K562 (cell line): ENCODE measurements around the gene ZNF628. TPM values are rescaled to one million over a fixed set of nuclear protein-coding genes. Genes with fewer than 3 reads are reported as not detected.
A peak's percentile ranks its signal among the peaks of the same experiment; 100 is the strongest.

ENCODE experiments used
- ATAC-seq: fragments of 200-7000 bp; cut with Tn5 transposase; 3 replicates; pipeline ENCODE4 v1.9.1; 2020; ENCODE audit warnings: moderate library complexity
- BruUV-seq: library from RNA; stranded (reverse); fragments of 400-500 nt; replicated peaks from 2 replicates; lab custom pipeline; 2021; lab: Mats Ljungman, UMichigan
- CTCF ChIA-PET: fragments of 300-600 bp; formaldehyde crosslinking; extraction: SDS; loops from one replicate; lab custom pipeline; 2021; ENCODE audit warnings: low intra/inter-chr PET ratio; lab: Yijun Ruan, JAX
- POLR2A ChIA-PET: fragments of 300-600, 350-650 bp; sonication (Branson Sonifier 250); formaldehyde crosslinking; extraction: SDS; loops from one replicate; lab custom pipeline; 2021; ENCODE audit warnings: antibody characterized with exemption, inconsistent platforms; lab: Yijun Ruan, JAX
- DNase-seq, 4 experiments: peaks; one replicate each; pipeline versions ENCODE4 v3.0.0 to v3.0.0-alpha.2; 2011 to 2018; ENCODE audit warnings: low spot score in 3 of 4, mixed read lengths in 3 of 4; ENCODE audit errors: extremely low read depth in 1 of 4
- FAIRE-seq: peaks from 2 replicates; lab custom pipeline; 2011; peaks lifted over from hg19 to GRCh38; lab: Jason Lieb, UNC
- H2AFZ ChIP-seq: 2 replicates; pipeline ENCODE4 v1.6.0; 2011; ENCODE audit warnings: low read depth, low read length, control low read depth, inconsistent platforms
- H3K27ac ChIP-seq: fragments of 200-600 bp; 3 replicates; pipeline ENCODE4 v1.8.0; 2011; ENCODE audit warnings: low read depth, mild to moderate bottlenecking, control low read depth, inconsistent platforms, low read length, moderate library complexity, mixed read lengths; ENCODE audit errors: extremely low read depth
- H3K27me3 ChIP-seq, 2 experiments: fragments of 300-600 bp in 1 of 2; 2 replicates in 1 of 2; 3 replicates in 1 of 2; pipeline versions ENCODE4 v1.6.0 to v1.8.0; 2011; ENCODE audit warnings: inconsistent platforms in 2 of 2, low read length in 2 of 2, mild to moderate bottlenecking in 1 of 2, mixed read lengths in 1 of 2, moderate library complexity in 1 of 2; ENCODE audit not compliant: control insufficient read depth in 2 of 2, insufficient read depth in 2 of 2
- H3K36me3 ChIP-seq: fragments of 300-600 bp; 3 replicates; pipeline ENCODE4 v1.8.0; 2011; ENCODE audit warnings: mild to moderate bottlenecking, low read length, inconsistent platforms; ENCODE audit not compliant: control insufficient read depth, insufficient read depth
- H3K4me1 ChIP-seq, 2 experiments: fragments of 200-600 bp in 1 of 2; replicated peaks in 1 of 2; 2 replicates in 1 of 2; 3 replicates in 1 of 2; pipeline versions ENCODE4 v1.5.1 to v1.8.0; 2011; ENCODE audit warnings: inconsistent platforms in 2 of 2, low read length in 2 of 2, mild to moderate bottlenecking in 1 of 2, mixed read lengths in 1 of 2, moderate library complexity in 1 of 2; ENCODE audit not compliant: control insufficient read depth in 2 of 2, insufficient read depth in 2 of 2
- H3K4me2 ChIP-seq: 2 replicates; pipeline ENCODE4 v1.6.1; 2011; ENCODE audit warnings: low read length, control low read depth, inconsistent platforms, mixed read lengths; ENCODE audit not compliant: insufficient read depth
- H3K4me3 ChIP-seq: fragments of 200-600 bp; sonication (generic), shearing (Covaris generic); 2 replicates; pipeline ENCODE4 v1.5.1; 2016; ENCODE audit warnings: control low read depth, inconsistent platforms
- H3K79me2 ChIP-seq: fragments of 200-600 bp; 3 replicates; pipeline ENCODE4 v1.8.0; 2011; ENCODE audit warnings: low read length, inconsistent platforms; ENCODE audit not compliant: control insufficient read depth, insufficient read depth
- H3K9ac ChIP-seq, 2 experiments: 2 replicates each; pipeline versions ENCODE4 v1.6.0 to v1.6.1; 2011; ENCODE audit warnings: low read depth in 2 of 2, low read length in 2 of 2, control low read depth in 1 of 2, inconsistent platforms in 1 of 2, mild to moderate bottlenecking in 1 of 2, mixed read lengths in 1 of 2; ENCODE audit not compliant: insufficient read depth in 1 of 2
- H3K9me1 ChIP-seq: one replicate; pipeline ENCODE4 v1.6.0; 2011; ENCODE audit warnings: inconsistent platforms, mild to moderate bottlenecking, low read length, moderate library complexity; ENCODE audit not compliant: control insufficient read depth, insufficient read depth
- H3K9me3 ChIP-seq: replicated peaks from 2 replicates; pipeline ENCODE4 v1.5.1; 2011; ENCODE audit warnings: low read depth, low read length, inconsistent platforms; ENCODE audit not compliant: control insufficient read depth, insufficient read depth
- H4K20me1 ChIP-seq: replicated peaks from 2 replicates; pipeline ENCODE4 v1.6.1; 2011; ENCODE audit warnings: low read length, inconsistent platforms, mixed read lengths; ENCODE audit not compliant: control insufficient read depth, insufficient read depth
- BRF1 ChIP-seq: IDR thresholded peaks from 3 replicates; pipeline ENCODE4 v1.6.1; 2011; ENCODE audit warnings: borderline replicate concordance, mild to moderate bottlenecking; ENCODE audit not compliant: insufficient read length; ENCODE audit errors: extremely low read depth
- CBX3 ChIP-seq, 2 experiments: IDR thresholded peaks; 1 replicate in 1 of 2; 2 replicates in 1 of 2; pipeline ENCODE4 v1.6.1; 2012; ENCODE audit warnings: inconsistent platforms in 2 of 2, low read length in 2 of 2, borderline replicate concordance in 1 of 2, control low read depth in 1 of 2
- ELF4 ChIP-seq: fragments of 450-650 bp; formaldehyde crosslinking; IDR thresholded peaks from 2 replicates; pipeline ENCODE4 v1.4.0; 2022; ENCODE audit warnings: missing genetic modification characterization
- HDAC2 ChIP-seq: fragments of 450-650 bp; IDR thresholded peaks from 2 replicates; pipeline ENCODE4 v1.6.1; 2016; ENCODE audit warnings: mild to moderate bottlenecking
- IRF1 ChIP-seq: sonication (generic); formaldehyde crosslinking; IDR thresholded peaks from 2 replicates; pipeline ENCODE4 v1.8.0; 2022; ENCODE audit warnings: missing genetic modification reagents, mild to moderate bottlenecking, borderline replicate concordance
- JUND ChIP-seq, 2 experiments: IDR thresholded peaks; 2 replicates in 1 of 2; 3 replicates in 1 of 2; pipeline ENCODE4 v1.6.1; 2011; ENCODE audit warnings: borderline replicate concordance in 2 of 2, low read depth in 2 of 2, low read length in 2 of 2, improper control_type of control experiment in 1 of 2, missing biosample characterization in 1 of 2, missing genetic modification characterization in 1 of 2, missing genetic modification reagents in 1 of 2
- POLR2H ChIP-seq: IDR thresholded peaks from 2 replicates; pipeline ENCODE4 v1.6.1; 2016; ENCODE audit warnings: missing genetic modification characterization, low read depth, mild to moderate bottlenecking, control low read depth, missing compliant biosample characterization, moderate library complexity
- RUNX1 ChIP-seq: sonication (generic); IDR thresholded peaks from 2 replicates; pipeline ENCODE4 v1.6.1; 2016; ENCODE audit warnings: antibody characterized with exemption, low read depth
- SAFB2 ChIP-seq: fragments of 200-400 bp; formaldehyde crosslinking; IDR thresholded peaks from 2 replicates; pipeline ENCODE4 v1.6.1; 2018; ENCODE audit warnings: borderline replicate concordance, low read length, low read depth, moderate library complexity; ENCODE audit not compliant: severe bottlenecking
- SMARCA5 ChIP-seq: fragments of 450-650 bp; IDR thresholded peaks from 2 replicates; pipeline ENCODE4 v1.6.1; 2016
- SREBF2 ChIP-seq: sonication (generic); formaldehyde crosslinking; IDR thresholded peaks from 2 replicates; pipeline ENCODE4 v1.4.0; 2020; ENCODE audit warnings: mild to moderate bottlenecking, missing genetic modification reagents
- SRSF7 ChIP-seq: fragments of 200-400 bp; formaldehyde crosslinking; optimal IDR thresholded peaks from 2 replicates; pipeline ENCODE3; 2017; ENCODE audit warnings: mild to moderate bottlenecking, low read depth, low read length
- TBL1XR1 ChIP-seq, 2 experiments: IDR thresholded peaks; 2 replicates each; pipeline ENCODE4 v1.6.1; 2012; ENCODE audit warnings: improper control_type of control experiment in 2 of 2, low read length in 2 of 2, mild to moderate bottlenecking in 1 of 2
- YY1 ChIP-seq, 3 experiments: IDR thresholded peaks; 2 replicates each; pipeline ENCODE4 v1.6.1; 2011; ENCODE audit warnings: low read length in 2 of 3, mild to moderate bottlenecking in 2 of 3, moderate library complexity in 2 of 3, borderline replicate concordance in 1 of 3, control low read depth in 1 of 3, low read depth in 1 of 3; ENCODE audit not compliant: insufficient read depth in 3 of 3, insufficient replicate concordance in 2 of 3, control insufficient read depth in 1 of 3, insufficient read length in 1 of 3; ENCODE audit errors: extremely low read depth in 1 of 3
- ZC3H8 ChIP-seq: fragments of 450-650 bp; IDR thresholded peaks from 2 replicates; pipeline ENCODE4 v1.6.1; 2017
- WGBS: fragments of 100-300 bp; shearing (Covaris generic); methylation state at CpG from one replicate; pipeline ENCODE4 v1.1.6; 2016; ENCODE audit warnings: low coverage, mixed read lengths; ENCODE audit not compliant: insufficient coverage; ENCODE audit errors: missing lambda C conversion rate; 5-methylcytosine and 5-hydroxymethylcytosine counted together
- in situ Hi-C: fragments of 300-500 bp; cut with MboI; formaldehyde crosslinking; loops from 4 replicates; pipeline ENCODE4 v1.15.0; 2018; ENCODE audit warnings: inconsistent platforms, mixed read lengths
- intact Hi-C: fragments of 100-400 bp; cut with micrococcal nuclease; formaldehyde crosslinking; loops from 2 replicates; pipeline ENCODE4 v1.14.2; 2022
- polyA plus RNA-seq, 8 experiments: library from polyadenylated mRNA; depleted of rRNA in 4 of 8; stranded (reverse) in 5 of 8; unstranded in 3 of 8; fragments of >200 nt; fragmentation: Nextera tagmentation in 2 of 8; fragmentation: Illumina TruSeq in 1 of 8; extraction: Ambion mirVana in 2 of 8; extraction: Trizol in 1 of 8; gene quantifications; 2 replicates each; pipeline versions ENCODE4 v1.2.1 to v1.2.3, GENCODE V29; 2011 to 2014; ENCODE audit warnings: inconsistent platforms in 1 of 8, missing spikeins in 1 of 8
- total RNA-seq, 7 experiments: library from RNA; depleted of rRNA in 6 of 7; stranded (reverse); fragments of >200 nt in 6 of 7; fragmentation: Illumina TruSeq in 2 of 7; extraction: Trizol in 2 of 7; gene quantifications; 2 replicates each; pipeline versions ENCODE4 v1.2.1 to v1.2.3, GENCODE V29; 2011 to 2021; ENCODE audit warnings: low replicate concordance in 1 of 7
- TF ChIP-seq, protein P1 (sequence below): sonication (generic); formaldehyde crosslinking; IDR thresholded peaks from 2 replicates; pipeline ENCODE4 v1.8.0; 2023; ENCODE audit warnings: mild to moderate bottlenecking, missing genetic modification reagents

Gene ZNF628
- total and polyA plus RNA-seq, 9 of the 15 experiments (the other 6 are each of a cell fraction or from before 2014, with no cell fraction given), result 0.13 to 13.6 (median 2.2) TPM; not detected in 3

DNA sequence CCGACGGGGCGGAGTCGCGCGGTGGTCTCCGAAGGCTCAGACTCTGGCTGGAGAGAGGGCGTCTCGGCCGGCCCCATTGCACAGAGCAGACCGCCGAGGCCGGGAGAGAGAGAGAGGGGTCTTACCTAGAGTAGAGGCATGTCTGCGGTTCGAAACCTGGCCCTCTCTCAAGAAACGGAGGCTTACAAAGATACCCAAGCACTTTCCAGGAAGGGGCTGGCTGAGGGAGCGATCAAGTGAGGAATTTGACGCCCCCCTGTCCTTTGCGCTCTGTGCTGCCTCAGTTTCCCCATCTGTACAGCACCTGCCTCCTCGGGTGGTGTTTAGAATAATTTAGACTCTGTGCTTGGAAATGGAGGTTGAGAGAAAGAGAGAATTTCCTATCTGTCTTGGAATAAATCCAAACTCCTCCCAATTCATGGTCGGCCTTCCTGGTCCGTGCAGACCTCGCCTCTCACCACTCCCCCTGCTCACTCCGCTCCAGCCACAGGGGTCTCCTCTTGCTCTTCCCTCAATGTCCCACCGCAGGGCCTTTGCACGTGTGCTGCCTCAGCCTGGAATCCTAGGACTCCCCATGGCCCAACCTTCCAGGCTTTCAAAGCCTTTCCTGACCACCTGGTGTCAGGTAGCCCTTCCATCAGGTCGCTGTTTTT is 14.3 kb upstream of the ZNF628 start:
- H4K20me1 ChIP-seq, result no peaks in the 10 kb centered on the region
- POLR2A ChIA-PET, result interaction anchor here (0.5 to 2.1 kb wide), 9 partner anchors 9 to 204 kb away, joined by 3 to 10 read pairs (median 3); partner anchors contain the start of genes TMEM238, UBE2S and ZNF628
- H3K4me1 ChIP-seq, result peaks cover 34 to 78% of the 10 kb centered on the region in 2 experiments
- intact Hi-C loops (loop anchor here (1.0 kb wide), 1 partner anchor 9 kb away; no protein-coding TSS in a partner anchor), in situ Hi-C loops (no loop called here)
- ATAC-seq (peak; percentile 21), DNase-seq (peak; percentile 70 to 77 (median 76)), FAIRE-seq (no peak)
- H3K9me1 ChIP-seq, result no peaks in the 10 kb centered on the region
- H3K36me3 ChIP-seq, result peaks cover 12% of the 10 kb centered on the region; the same call in 2 of the 3 replicates
- CTCF ChIA-PET, result no interaction called here
- peak overlapping the region; percentile 88 for H2AFZ ChIP-seq
- H3K9me3 ChIP-seq, result no peaks in the 10 kb centered on the region
- H3K79me2 ChIP-seq, result peaks cover 41% of the 10 kb centered on the region
- peak overlapping the region; percentile 99 for H3K4me2 ChIP-seq
- peak overlapping the region; percentile 89 to 98 for H3K9ac ChIP-seq
- H3K4me3 ChIP-seq, result peak overlapping the region; percentile 81
- H3K27me3 ChIP-seq, result no peaks in the 10 kb centered on the region
- WGBS, result 1% methylated on average over 27 of the region's 27 CpGs
- H3K27ac ChIP-seq, result peak overlapping the region; percentile 92
- BruUV-seq, result TSS peak; percentile 89
- no peak for TF ChIP-seq BRF1
- peak; percentile 64; the same call in 1 of the 2 replicates for TF ChIP-seq POLR2H (tag)
- TF ChIP-seq, protein P1, sequence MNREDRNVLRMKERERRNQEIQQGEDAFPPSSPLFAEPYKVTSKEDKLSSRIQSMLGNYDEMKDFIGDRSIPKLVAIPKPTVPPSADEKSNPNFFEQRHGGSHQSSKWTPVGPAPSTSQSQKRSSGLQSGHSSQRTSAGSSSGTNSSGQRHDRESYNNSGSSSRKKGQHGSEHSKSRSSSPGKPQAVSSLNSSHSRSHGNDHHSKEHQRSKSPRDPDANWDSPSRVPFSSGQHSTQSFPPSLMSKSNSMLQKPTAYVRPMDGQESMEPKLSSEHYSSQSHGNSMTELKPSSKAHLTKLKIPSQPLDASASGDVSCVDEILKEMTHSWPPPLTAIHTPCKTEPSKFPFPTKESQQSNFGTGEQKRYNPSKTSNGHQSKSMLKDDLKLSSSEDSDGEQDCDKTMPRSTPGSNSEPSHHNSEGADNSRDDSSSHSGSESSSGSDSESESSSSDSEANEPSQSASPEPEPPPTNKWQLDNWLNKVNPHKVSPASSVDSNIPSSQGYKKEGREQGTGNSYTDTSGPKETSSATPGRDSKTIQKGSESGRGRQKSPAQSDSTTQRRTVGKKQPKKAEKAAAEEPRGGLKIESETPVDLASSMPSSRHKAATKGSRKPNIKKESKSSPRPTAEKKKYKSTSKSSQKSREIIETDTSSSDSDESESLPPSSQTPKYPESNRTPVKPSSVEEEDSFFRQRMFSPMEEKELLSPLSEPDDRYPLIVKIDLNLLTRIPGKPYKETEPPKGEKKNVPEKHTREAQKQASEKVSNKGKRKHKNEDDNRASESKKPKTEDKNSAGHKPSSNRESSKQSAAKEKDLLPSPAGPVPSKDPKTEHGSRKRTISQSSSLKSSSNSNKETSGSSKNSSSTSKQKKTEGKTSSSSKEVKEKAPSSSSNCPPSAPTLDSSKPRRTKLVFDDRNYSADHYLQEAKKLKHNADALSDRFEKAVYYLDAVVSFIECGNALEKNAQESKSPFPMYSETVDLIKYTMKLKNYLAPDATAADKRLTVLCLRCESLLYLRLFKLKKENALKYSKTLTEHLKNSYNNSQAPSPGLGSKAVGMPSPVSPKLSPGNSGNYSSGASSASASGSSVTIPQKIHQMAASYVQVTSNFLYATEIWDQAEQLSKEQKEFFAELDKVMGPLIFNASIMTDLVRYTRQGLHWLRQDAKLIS (CRISPR knock-in tag), result no peak
- TF ChIP-seq SMARCA5, result peak; percentile 78; the same call in 1 of the 2 replicates
- TF ChIP-seq HDAC2, result peak; percentile 62; the same call in 1 of the 2 replicates
- TF ChIP-seq ZC3H8, result no peak
- TF ChIP-seq IRF1 (CRISPR knock-in tag), result no peak
- no peak for TF ChIP-seq ELF4 (CRISPR knock-in tag)
- TF ChIP-seq SAFB2, result no peak
- no peak for TF ChIP-seq JUND (IDR thresholded peaks at IDR 0.05; ENCODE audit: borderline replicate concordance, low read depth, low read length)
- no peak for TF ChIP-seq JUND (tag; IDR thresholded peaks at IDR 0.05; ENCODE audit: borderline replicate concordance, low read depth, low read length)
- no peak for TF ChIP-seq SREBF2 (CRISPR knock-in tag)
- TF ChIP-seq SRSF7, result no peak
- peak in 1 of 3 experiments; percentile 54 for TF ChIP-seq YY1 (IDR thresholded peaks at IDR 0.05; ENCODE audit: borderline replicate concordance in 1 of 3, control insufficient read depth in 1 of 3, extremely low read depth in 1 of 3, insufficient read depth in 3 of 3, insufficient read length in 1 of 3, insufficient replicate concordance in 2 of 3, low read depth in 1 of 3, low read length in 2 of 3)
- TF ChIP-seq RUNX1, result no peak
- peak in 1 of 2 experiments; percentile 28; a peak in 1 of 3 replicates for TF ChIP-seq CBX3 (IDR thresholded peaks at IDR 0.05; ENCODE audit: borderline replicate concordance in 1 of 2, low read length in 2 of 2)
- TF ChIP-seq TBL1XR1 (IDR thresholded peaks at IDR 0.05; ENCODE audit: low read length in 2 of 2), result no peak
